K562 (cell line): Measurements from ENCODE around the gene NTRK3. TPM values are rescaled to one million over a fixed set of nuclear protein-coding genes. Genes with fewer than 3 reads are reported as not detected.

ENCODE experiments used
- ATAC-seq: fragments of 200-7000 bp; cut with Tn5 transposase; 3 replicates; pipeline ENCODE4 v1.9.1; 2020; ENCODE audit warnings: moderate library complexity
- BruUV-seq: library from RNA; stranded (reverse); fragments of 400-500 nt; replicated peaks from 2 replicates; lab custom pipeline; 2021; lab: Mats Ljungman, UMichigan
- CTCF ChIA-PET: fragments of 300-600 bp; formaldehyde crosslinking; extraction: SDS; loops from one replicate; lab custom pipeline; 2021; ENCODE audit warnings: low intra/inter-chr PET ratio; lab: Yijun Ruan, JAX
- POLR2A ChIA-PET: fragments of 300-600, 350-650 bp; sonication (Branson Sonifier 250); formaldehyde crosslinking; extraction: SDS; loops from one replicate; lab custom pipeline; 2021; ENCODE audit warnings: antibody characterized with exemption, inconsistent platforms; lab: Yijun Ruan, JAX
- DNase-seq, 4 experiments: peaks; one replicate each; pipeline versions ENCODE4 v3.0.0 to v3.0.0-alpha.2; 2011 to 2018; ENCODE audit warnings: low spot score in 3 of 4, mixed read lengths in 3 of 4; ENCODE audit errors: extremely low read depth in 1 of 4
- FAIRE-seq: peaks from 2 replicates; lab custom pipeline; 2011; peaks lifted over from hg19 to GRCh38; lab: Jason Lieb, UNC
- H2AFZ ChIP-seq: 2 replicates; pipeline ENCODE4 v1.6.0; 2011; ENCODE audit warnings: low read depth, low read length, control low read depth, inconsistent platforms
- H3K27ac ChIP-seq: fragments of 200-600 bp; 3 replicates; pipeline ENCODE4 v1.8.0; 2011; ENCODE audit warnings: low read depth, mild to moderate bottlenecking, control low read depth, inconsistent platforms, low read length, moderate library complexity, mixed read lengths; ENCODE audit errors: extremely low read depth
- H3K27me3 ChIP-seq, 2 experiments: fragments of 300-600 bp in 1 of 2; 2 replicates in 1 of 2; 3 replicates in 1 of 2; pipeline versions ENCODE4 v1.6.0 to v1.8.0; 2011; ENCODE audit warnings: inconsistent platforms in 2 of 2, low read length in 2 of 2, mild to moderate bottlenecking in 1 of 2, mixed read lengths in 1 of 2, moderate library complexity in 1 of 2; ENCODE audit not compliant: control insufficient read depth in 2 of 2, insufficient read depth in 2 of 2
- H3K36me3 ChIP-seq: fragments of 300-600 bp; 3 replicates; pipeline ENCODE4 v1.8.0; 2011; ENCODE audit warnings: mild to moderate bottlenecking, low read length, inconsistent platforms; ENCODE audit not compliant: control insufficient read depth, insufficient read depth
- H3K4me1 ChIP-seq, 2 experiments: fragments of 200-600 bp in 1 of 2; replicated peaks in 1 of 2; 2 replicates in 1 of 2; 3 replicates in 1 of 2; pipeline versions ENCODE4 v1.5.1 to v1.8.0; 2011; ENCODE audit warnings: inconsistent platforms in 2 of 2, low read length in 2 of 2, mild to moderate bottlenecking in 1 of 2, mixed read lengths in 1 of 2, moderate library complexity in 1 of 2; ENCODE audit not compliant: control insufficient read depth in 2 of 2, insufficient read depth in 2 of 2
- H3K4me2 ChIP-seq: 2 replicates; pipeline ENCODE4 v1.6.1; 2011; ENCODE audit warnings: low read length, control low read depth, inconsistent platforms, mixed read lengths; ENCODE audit not compliant: insufficient read depth
- H3K4me3 ChIP-seq: fragments of 200-600 bp; sonication (generic), shearing (Covaris generic); 2 replicates; pipeline ENCODE4 v1.5.1; 2016; ENCODE audit warnings: control low read depth, inconsistent platforms
- H3K79me2 ChIP-seq: fragments of 200-600 bp; 3 replicates; pipeline ENCODE4 v1.8.0; 2011; ENCODE audit warnings: low read length, inconsistent platforms; ENCODE audit not compliant: control insufficient read depth, insufficient read depth
- H3K9ac ChIP-seq, 2 experiments: 2 replicates each; pipeline versions ENCODE4 v1.6.0 to v1.6.1; 2011; ENCODE audit warnings: low read depth in 2 of 2, low read length in 2 of 2, control low read depth in 1 of 2, inconsistent platforms in 1 of 2, mild to moderate bottlenecking in 1 of 2, mixed read lengths in 1 of 2; ENCODE audit not compliant: insufficient read depth in 1 of 2
- H3K9me1 ChIP-seq: one replicate; pipeline ENCODE4 v1.6.0; 2011; ENCODE audit warnings: inconsistent platforms, mild to moderate bottlenecking, low read length, moderate library complexity; ENCODE audit not compliant: control insufficient read depth, insufficient read depth
- H3K9me3 ChIP-seq: replicated peaks from 2 replicates; pipeline ENCODE4 v1.5.1; 2011; ENCODE audit warnings: low read depth, low read length, inconsistent platforms; ENCODE audit not compliant: control insufficient read depth, insufficient read depth
- H4K20me1 ChIP-seq: replicated peaks from 2 replicates; pipeline ENCODE4 v1.6.1; 2011; ENCODE audit warnings: low read length, inconsistent platforms, mixed read lengths; ENCODE audit not compliant: control insufficient read depth, insufficient read depth
- BMI1 ChIP-seq: fragments of 150-350 bp; IDR thresholded peaks from 2 replicates; pipeline ENCODE4 v1.6.1; 2014; ENCODE audit warnings: low read length
- CEBPB ChIP-seq: fragments of 450-650 bp; IDR thresholded peaks from 2 replicates; pipeline ENCODE4 v1.6.1; 2016; ENCODE audit warnings: missing genetic modification characterization, missing compliant biosample characterization
- CEBPG ChIP-seq, 3 experiments: fragments of 200-800 bp in 1 of 3; sonication (Bioruptor generic) in 1 of 3; sonication (generic) in 1 of 3; formaldehyde crosslinking in 1 of 3; IDR thresholded peaks in 2 of 3; conservative IDR thresholded peaks in 1 of 3; 2 replicates each; pipeline versions ENCODE4 v1.6.1 to v1.8.0; 2016 to 2022; ENCODE audit warnings: missing compliant biosample characterization in 2 of 3, missing genetic modification characterization in 2 of 3, mild to moderate bottlenecking in 1 of 3, missing genetic modification reagents in 1 of 3
- MED1 ChIP-seq: sonication (generic); formaldehyde crosslinking; IDR thresholded peaks from 2 replicates; pipeline ENCODE4 v1.8.1; 2023; ENCODE audit warnings: missing genetic modification reagents, borderline replicate concordance
- NFIX ChIP-seq: fragments of 250-450 bp; sonication (Bioruptor Pico); IDR thresholded peaks from 2 replicates; pipeline ENCODE4 v1.4.0; 2020; ENCODE audit warnings: low read depth, mild to moderate bottlenecking, moderate library complexity
- RBM17 ChIP-seq: fragments of 200-400 bp; formaldehyde crosslinking; IDR thresholded peaks from 2 replicates; pipeline ENCODE4 v1.6.1; 2017; ENCODE audit warnings: low read depth, mild to moderate bottlenecking, low read length, borderline replicate concordance
- U2AF2 ChIP-seq: fragments of 200-400 bp; formaldehyde crosslinking; optimal IDR thresholded peaks from 2 replicates; pipeline ENCODE3; 2017; ENCODE audit warnings: low read depth, mild to moderate bottlenecking, low read length
- ZNF140 ChIP-seq: fragments of 250-450 bp; sonication (Bioruptor Pico); IDR thresholded peaks from 2 replicates; pipeline ENCODE4 v1.8.0; 2021; ENCODE audit warnings: moderate library complexity, mild to moderate bottlenecking, inconsistent platforms
- WGBS: fragments of 100-300 bp; shearing (Covaris generic); methylation state at CpG from one replicate; pipeline ENCODE4 v1.1.6; 2016; ENCODE audit warnings: low coverage, mixed read lengths; ENCODE audit not compliant: insufficient coverage; ENCODE audit errors: missing lambda C conversion rate; 5-methylcytosine and 5-hydroxymethylcytosine counted together
- in situ Hi-C: fragments of 300-500 bp; cut with MboI; formaldehyde crosslinking; loops from 4 replicates; pipeline ENCODE4 v1.15.0; 2018; ENCODE audit warnings: inconsistent platforms, mixed read lengths
- intact Hi-C: fragments of 100-400 bp; cut with micrococcal nuclease; formaldehyde crosslinking; loops from 2 replicates; pipeline ENCODE4 v1.14.2; 2022
- polyA plus RNA-seq, 8 experiments: library from polyadenylated mRNA; depleted of rRNA in 4 of 8; stranded (reverse) in 5 of 8; unstranded in 3 of 8; fragments of >200 nt; fragmentation: Nextera tagmentation in 2 of 8; fragmentation: Illumina TruSeq in 1 of 8; extraction: Ambion mirVana in 2 of 8; extraction: Trizol in 1 of 8; gene quantifications; 2 replicates each; pipeline versions ENCODE4 v1.2.1 to v1.2.3, GENCODE V29; 2011 to 2014; ENCODE audit warnings: inconsistent platforms in 1 of 8, missing spikeins in 1 of 8
- total RNA-seq, 7 experiments: library from RNA; depleted of rRNA in 6 of 7; stranded (reverse); fragments of >200 nt in 6 of 7; fragmentation: Illumina TruSeq in 2 of 7; extraction: Trizol in 2 of 7; gene quantifications; 2 replicates each; pipeline versions ENCODE4 v1.2.1 to v1.2.3, GENCODE V29; 2011 to 2021; ENCODE audit warnings: low replicate concordance in 1 of 7

The NTRK3 gene
- total and polyA plus RNA-seq, 9 of the 15 experiments (the other 6 are each of a cell fraction or from before 2014, with no cell fraction given): 0.11 to 0.13 TPM; not detected in 7

DNA sequence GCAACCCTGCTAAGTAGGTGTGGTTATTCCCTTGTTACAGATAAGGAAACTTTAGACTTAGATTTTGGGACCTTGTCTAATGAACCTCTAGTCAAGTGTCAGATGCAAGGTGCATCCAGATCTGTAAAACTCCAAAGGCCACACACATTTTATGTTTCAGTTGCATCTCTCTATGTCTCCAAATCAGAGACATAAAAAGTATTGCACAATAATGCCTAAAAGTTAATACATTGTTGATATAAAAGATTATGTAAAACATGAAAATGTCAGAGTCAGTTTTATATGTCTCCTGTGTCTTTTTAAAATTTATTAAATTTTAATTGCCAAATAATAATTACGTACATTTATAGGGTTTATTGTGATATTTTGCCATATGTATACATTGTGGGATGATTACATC, 408.5 kb downstream of the NTRK3 start:
- Histone ChIP-seq H4K20me1 (no peaks in the 10 kb centered on the region), H3K79me2 (no peaks in the 10 kb centered on the region), H3K36me3 (no peaks in the 10 kb centered on the region), H2AFZ (no peak overlapping the region), H3K4me2 (no peak overlapping the region), H3K4me3 (no peak overlapping the region), H3K27ac (no peak overlapping the region), H3K9me3 (no peaks in the 10 kb centered on the region), H3K27me3 (no peaks in the 10 kb centered on the region), H3K9me1 (peaks cover 2% of the 10 kb centered on the region), H3K9ac (no peak overlapping the region), H3K4me1 (no peaks in the 10 kb centered on the region)
- POLR2A ChIA-PET: no interaction called here
- ATAC-seq (no peak), DNase-seq (no peak), FAIRE-seq (no peak)
- no TSS peak for BruUV-seq
- intact Hi-C loops (no loop called here), in situ Hi-C loops (no loop called here)
- TF ChIP-seq CEBPB (peak; percentile 88), CEBPG (CRISPR knock-in tag; IDR thresholded peaks at IDR 0.05) (no peak), CEBPG (tag; conservative IDR thresholded peaks at IDR 0.05 in 1 of 2, IDR thresholded peaks at IDR 0.05 in 1 of 2) (peak; percentile 48 to 95), BMI1 (no peak), RBM17 (no peak)
- CTCF ChIA-PET: no interaction called here
- WGBS: 0% methylated on average over 1 of the region's 1 CpG

- no peaks in the 10 kb centered on the region for H3K79me2 ChIP-seq
- intact Hi-C loops (no loop called here), in situ Hi-C loops (no loop called here)
- ChIA-PET CTCF (no interaction called here), POLR2A (no interaction called here)
- ATAC-seq (no peak), FAIRE-seq (no peak), DNase-seq (no peak)
- no peak overlapping the region for H3K27ac ChIP-seq
- H3K4me3 ChIP-seq: no peak overlapping the region
- no TSS peak for BruUV-seq
- no peak overlapping the region for H3K9ac ChIP-seq
- H2AFZ ChIP-seq: no peak overlapping the region
- H3K36me3 ChIP-seq: no peaks in the 10 kb centered on the region
- no peak overlapping the region for H3K4me2 ChIP-seq
- H3K4me1 ChIP-seq: no peaks in the 10 kb centered on the region
- peaks cover 2% of the 10 kb centered on the region for H3K9me1 ChIP-seq
- TF ChIP-seq MED1 (CRISPR knock-in tag) (no peak), ZNF140 (CRISPR knock-in tag) (no peak), NFIX (CRISPR knock-in tag) (no peak), U2AF2 (no peak)
- no peaks in the 10 kb centered on the region for H3K9me3 ChIP-seq
- H3K27me3 ChIP-seq: no peaks in the 10 kb centered on the region
- 3% methylated on average over 3 of the region's 3 CpGs for WGBS
- no peaks in the 10 kb centered on the region for H4K20me1 ChIP-seq
Observed at GRCh38 chr15:87846746-87847145, 409.8 kb downstream of the NTRK3 start.
